ENCODE measurements around the gene LRP1B.

- TF ChIP-seq, protein P1, sequence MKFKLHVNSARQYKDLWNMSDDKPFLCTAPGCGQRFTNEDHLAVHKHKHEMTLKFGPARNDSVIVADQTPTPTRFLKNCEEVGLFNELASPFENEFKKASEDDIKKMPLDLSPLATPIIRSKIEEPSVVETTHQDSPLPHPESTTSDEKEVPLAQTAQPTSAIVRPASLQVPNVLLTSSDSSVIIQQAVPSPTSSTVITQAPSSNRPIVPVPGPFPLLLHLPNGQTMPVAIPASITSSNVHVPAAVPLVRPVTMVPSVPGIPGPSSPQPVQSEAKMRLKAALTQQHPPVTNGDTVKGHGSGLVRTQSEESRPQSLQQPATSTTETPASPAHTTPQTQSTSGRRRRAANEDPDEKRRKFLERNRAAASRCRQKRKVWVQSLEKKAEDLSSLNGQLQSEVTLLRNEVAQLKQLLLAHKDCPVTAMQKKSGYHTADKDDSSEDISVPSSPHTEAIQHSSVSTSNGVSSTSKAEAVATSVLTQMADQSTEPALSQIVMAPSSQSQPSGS (IDR thresholded peaks at IDR 0.05; ENCODE audit: low read length): no peak
- TF ChIP-seq CTCF (IDR thresholded peaks at IDR 0.05; ENCODE audit: control extremely low read depth in 1 of 3, insufficient read depth in 1 of 3, low read depth in 1 of 3, low read length in 3 of 3): no peak
Observed at GRCh38 chr2:140593132-140593531, 1537.7 kb downstream of the LRP1B start.

Measured in H1 (cell line).